ENCODE results near the gene MEGF6. TPM values are rescaled to one million over a fixed set of nuclear protein-coding genes. Genes with fewer than 3 reads are reported as not detected.
"Not testable (repeated sequence)": the region's sequence is repeated elsewhere in the genome, so short reads cannot be mapped to it uniquely, and the experiment has no call there.

MEGF6 gene
- total RNA-seq, 1 experiment from 2014 or later, result 8.1 TPM

DNA sequence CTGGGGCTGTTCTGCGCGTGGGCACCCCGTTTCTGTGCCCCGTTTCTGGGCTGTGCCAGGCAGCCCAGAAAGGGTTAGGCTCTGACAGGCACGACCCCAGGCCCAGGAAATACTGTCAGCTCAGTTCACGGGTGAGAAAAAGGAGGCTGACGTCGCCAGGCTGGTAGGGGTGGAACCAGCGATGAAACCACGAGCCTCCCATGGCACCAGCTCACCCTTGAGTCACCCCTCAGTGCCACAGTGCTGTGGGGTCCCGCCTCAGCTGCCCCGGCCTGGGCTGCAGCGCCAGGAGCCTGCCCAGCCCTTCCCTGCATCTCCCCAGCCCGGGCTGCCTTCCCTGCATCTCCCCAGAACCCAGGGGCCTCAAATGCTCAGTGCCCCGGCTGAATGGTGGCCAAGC, 11.5 kb downstream of the MEGF6 start:
- DNase-seq (ENCODE audit: low spot score), result no peak
- in situ Hi-C loops (cut with HindIII; ENCODE audit: low sequenced_read_pairs), result no loop called here

DNA sequence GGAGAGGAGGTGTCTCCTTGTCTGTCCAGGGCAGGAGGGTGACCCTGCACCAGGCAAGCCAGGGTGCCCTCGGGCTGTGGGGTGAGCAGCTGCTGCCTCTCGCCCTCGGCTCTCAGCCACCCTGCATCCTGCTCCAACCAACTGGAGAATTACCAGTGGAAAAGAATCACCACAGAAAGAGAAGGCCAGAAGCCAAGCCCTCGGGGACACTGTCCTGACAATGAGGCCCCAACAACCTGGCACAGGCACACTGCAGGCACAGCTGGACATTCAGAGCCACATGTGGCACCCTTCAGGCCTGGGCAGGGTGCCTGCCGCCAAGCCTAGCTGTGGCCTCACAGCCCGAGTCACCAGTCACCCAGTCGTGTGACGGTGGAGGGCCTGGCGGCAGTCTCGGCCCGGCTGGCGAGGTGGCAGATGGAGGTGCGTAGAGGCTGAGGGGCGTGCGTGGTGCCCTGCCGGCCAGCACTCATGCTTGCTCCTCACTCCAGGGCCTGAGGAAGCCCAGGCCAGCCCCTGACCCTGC, 12.0 kb downstream of the MEGF6 start:
- in situ Hi-C loops (cut with HindIII; ENCODE audit: low sequenced_read_pairs), result no loop called here

DNA sequence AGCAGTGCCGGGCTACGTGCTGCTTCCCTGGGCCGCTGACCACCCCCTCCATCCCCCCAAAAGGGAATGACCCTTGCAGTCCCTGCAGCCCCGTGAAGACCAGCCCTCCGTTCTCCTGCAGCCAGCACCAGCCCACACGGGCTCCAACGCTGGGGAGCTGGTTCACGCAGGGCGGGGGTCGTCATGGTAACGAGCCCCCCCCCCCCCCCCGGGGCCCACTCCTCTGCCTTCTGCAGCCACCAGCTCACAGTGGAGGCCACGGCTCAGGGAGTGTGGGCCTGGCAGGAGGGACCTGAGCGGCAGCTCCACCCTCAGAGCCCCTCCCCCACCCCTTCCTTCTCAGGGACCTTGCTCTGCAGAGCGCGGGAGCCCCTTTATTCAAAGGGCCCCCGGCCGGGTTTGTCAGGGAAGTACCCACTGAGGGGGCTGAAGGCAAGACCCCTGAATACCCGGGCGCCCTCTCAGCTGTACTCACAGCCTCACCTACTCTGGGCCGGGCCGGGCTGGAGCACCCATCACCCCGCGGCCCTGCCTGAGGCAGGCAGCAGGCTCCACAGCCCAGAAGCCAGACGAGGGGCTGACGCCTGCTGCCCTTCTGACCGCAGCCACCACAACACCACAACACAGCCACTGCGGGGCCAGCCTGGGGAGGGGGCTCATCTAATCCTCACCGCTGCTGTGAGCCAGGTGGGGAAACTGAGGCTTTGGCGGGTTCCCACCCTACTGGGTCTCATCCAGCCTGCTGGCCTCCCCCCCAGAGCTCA, 12.6 kb downstream of the MEGF6 start:
- DNase-seq (ENCODE audit: low spot score), result no peak
- in situ Hi-C loops (cut with HindIII; ENCODE audit: low sequenced_read_pairs), result no loop called here

More for the DNA sequence above, 12.0 kb downstream of the MEGF6 start:
- no peak for DNase-seq (ENCODE audit: low spot score)

DNA sequence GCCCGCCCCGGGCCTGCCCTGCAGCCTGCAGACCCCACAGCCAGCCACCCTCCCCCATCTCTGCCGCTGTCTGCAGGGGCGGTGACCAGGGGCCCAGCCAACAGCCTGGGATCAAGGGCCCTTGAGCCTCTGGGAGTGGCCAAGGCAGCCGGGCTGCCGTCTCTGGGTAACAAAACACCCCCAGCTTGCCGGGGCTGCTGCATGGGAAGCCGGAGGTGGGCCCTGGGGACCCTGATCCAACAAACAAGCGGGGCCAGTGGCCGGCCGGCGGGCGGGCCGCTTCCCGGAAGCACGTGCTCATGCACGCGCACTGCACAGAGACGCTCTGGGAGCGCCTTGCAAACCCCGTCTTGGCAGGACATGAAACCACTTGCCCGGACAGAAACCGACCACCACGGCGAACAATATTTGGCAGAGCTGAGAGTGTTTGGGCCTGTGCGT, 13.2 kb downstream of the MEGF6 start:
- in situ Hi-C loops (cut with HindIII; ENCODE audit: low sequenced_read_pairs), result no loop called here
- DNase-seq (ENCODE audit: low spot score), result no peak

DNA sequence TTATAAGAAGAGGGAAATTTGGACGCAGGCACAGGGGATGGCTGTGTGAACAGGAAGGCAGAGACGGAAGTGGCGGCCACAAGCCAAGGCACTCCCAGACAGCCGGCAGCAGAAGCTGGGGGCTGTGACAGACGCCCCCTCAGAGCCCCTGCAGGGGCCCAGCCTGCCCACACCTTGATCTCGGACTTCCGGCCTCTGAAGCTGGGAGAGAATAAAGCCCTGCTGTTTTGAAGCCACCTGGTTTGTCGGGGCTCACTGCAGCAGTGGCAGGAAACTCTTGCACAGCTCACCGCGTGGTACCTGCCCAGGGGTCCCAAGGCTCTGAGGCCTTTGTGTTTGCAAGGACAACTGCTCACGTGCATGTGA, 13.7 kb downstream of the MEGF6 start:
- in situ Hi-C loops (cut with HindIII; ENCODE audit: low sequenced_read_pairs), result no loop called here
- no peak for DNase-seq (ENCODE audit: low spot score)

DNA sequence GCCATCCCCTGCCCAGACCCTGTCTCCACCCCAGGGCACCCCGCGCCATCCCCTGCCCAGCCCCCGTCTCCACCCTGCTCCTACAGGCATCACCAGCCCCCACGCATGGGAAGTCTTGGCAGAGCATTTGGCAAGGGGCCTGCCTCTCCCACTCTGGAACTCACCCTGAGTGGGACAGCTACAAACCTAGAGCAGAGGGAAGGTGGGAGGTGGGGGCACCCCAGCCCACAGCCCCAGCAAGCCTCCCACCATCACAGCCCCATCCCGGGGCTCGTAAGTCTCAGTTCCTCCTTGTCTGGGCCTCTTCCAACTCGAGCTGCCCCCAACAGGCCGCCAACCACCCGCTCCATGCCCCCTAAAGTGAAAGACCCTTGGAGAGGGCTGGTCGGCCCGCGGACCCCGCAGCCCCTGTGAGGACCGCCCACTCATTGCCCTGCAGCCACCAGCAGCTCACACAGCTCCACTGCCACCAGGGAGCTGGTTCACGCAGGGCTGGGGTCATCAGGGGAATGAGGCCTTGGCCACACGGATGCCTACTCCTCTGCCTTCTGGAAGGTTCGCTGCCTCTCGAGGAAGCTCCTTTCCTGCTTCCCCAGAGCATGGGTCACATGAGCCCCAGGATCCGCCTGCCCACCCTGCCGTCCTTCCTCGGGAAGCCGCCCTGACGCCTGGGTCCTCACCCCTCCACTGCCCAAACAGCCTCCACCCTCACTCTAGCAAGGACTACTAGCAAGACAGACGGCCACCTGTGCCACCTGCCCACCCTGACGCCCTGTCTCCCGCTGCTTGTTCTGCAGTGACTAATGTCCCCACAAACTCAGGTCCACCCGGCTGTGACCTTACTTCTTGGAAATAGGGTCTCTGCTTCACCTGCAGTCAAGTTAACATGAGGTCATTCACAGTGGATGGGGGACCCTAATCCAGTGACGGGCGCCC, 14.4 kb downstream of the MEGF6 start:
- in situ Hi-C loops (cut with HindIII; ENCODE audit: low sequenced_read_pairs), result no loop called here
- DNase-seq (ENCODE audit: low spot score), result no peak

DNA sequence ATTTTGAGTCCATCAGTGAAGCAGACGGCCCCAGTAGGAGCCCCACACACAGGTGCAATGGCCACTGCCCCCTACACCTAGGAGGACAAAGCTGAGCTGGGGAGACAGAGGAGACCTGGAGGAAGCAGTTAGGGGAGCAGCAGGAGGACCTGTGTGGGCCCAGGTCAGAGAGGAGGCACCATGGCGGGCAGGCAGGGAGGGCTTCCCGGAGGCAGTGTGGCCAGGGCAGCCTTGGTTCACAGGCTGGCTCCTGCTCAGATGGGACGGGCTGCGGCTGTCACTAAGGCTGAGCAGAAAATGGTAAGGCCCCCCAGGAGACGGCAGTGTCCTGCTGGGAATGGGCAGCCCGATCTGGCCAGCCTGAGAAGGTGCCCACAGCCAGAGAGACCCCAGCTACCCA, 15.4 kb downstream of the MEGF6 start:
- DNase-seq (ENCODE audit: low spot score), result no peak
- in situ Hi-C loops (cut with HindIII; ENCODE audit: low sequenced_read_pairs), result no loop called here

DNA sequence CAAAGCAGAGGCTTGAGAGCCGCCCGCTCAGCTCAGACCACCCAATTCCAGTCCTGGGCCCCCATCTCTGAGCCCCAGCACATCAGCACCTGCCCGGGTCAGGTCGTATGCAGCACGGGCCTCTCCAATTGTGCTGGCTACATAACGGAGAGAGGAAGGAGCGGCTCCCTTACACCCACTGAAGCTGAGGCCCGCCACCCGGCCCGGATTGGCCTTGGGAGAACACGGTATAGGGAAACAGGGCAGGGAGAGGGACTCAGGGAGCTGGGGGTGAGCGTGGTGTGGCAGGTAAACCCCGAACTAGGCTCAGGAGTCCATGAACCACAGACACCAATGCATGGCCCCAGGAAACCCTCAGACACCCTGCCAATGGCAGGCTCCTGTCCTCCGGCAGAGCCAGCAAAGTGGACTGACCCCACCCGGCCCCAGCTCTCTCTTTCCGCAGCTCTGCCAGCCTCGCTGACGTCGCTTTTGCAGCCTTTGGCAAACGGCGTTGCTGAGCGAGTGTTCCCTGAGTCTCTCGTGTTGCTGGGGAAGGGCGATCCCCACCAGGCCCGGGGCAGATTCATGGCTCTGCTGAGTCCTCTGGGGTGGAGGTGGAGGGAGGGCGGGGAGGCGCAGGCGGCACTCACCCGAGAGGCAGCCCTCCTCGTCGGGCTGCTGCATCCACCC, 16.5 kb downstream of the MEGF6 start:
- in situ Hi-C loops (cut with HindIII; ENCODE audit: low sequenced_read_pairs), result no loop called here

DNA sequence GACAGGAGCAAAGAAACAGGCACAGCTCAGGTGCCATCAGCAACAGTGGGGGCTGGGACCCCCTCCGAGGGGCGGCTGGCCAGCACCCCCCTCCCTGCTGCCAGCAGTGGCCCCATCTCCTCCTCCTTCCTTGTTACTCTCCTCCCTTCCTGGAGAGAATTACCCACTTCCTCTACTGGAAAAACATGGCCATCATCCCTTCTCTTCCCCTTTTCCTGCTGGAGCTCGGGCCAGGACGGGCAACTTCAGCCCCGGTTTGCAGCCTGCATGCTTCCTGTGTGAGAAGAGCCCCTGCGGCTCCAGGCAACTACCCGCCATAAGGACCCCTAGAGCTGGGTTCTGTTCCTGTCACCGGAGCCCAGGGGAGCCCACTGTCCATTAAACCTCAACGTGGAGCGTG, 17.6 kb downstream of the MEGF6 start:
- DNase-seq (ENCODE audit: low spot score), result no peak
- in situ Hi-C loops (cut with HindIII; ENCODE audit: low sequenced_read_pairs), result no loop called here

More for the DNA sequence above, 16.5 kb downstream of the MEGF6 start:
- no peak for DNase-seq (ENCODE audit: low spot score)

DNA sequence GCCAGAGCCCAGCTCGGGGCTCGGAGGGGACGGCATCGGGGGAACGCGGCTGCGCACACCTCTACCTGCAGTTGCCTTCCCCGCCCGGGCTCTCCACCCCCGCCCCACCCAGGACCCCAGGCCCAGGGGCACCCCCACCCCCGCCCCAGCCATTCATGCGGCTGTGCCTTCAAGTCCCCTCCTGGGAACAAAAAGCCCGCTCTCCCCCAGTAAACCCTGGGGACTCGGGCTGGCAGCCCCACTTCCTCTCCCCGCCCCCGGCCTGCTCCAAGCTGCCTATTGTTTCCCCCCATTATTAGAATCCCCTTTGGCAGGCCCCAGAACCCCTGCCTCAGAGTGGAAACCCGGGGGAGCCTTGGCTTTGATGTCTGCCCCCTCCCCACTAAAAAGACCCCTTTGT, 18.0 kb downstream of the MEGF6 start:
- DNase-seq (ENCODE audit: low spot score), result no peak
- in situ Hi-C loops (cut with HindIII; ENCODE audit: low sequenced_read_pairs), result no loop called here

DNA sequence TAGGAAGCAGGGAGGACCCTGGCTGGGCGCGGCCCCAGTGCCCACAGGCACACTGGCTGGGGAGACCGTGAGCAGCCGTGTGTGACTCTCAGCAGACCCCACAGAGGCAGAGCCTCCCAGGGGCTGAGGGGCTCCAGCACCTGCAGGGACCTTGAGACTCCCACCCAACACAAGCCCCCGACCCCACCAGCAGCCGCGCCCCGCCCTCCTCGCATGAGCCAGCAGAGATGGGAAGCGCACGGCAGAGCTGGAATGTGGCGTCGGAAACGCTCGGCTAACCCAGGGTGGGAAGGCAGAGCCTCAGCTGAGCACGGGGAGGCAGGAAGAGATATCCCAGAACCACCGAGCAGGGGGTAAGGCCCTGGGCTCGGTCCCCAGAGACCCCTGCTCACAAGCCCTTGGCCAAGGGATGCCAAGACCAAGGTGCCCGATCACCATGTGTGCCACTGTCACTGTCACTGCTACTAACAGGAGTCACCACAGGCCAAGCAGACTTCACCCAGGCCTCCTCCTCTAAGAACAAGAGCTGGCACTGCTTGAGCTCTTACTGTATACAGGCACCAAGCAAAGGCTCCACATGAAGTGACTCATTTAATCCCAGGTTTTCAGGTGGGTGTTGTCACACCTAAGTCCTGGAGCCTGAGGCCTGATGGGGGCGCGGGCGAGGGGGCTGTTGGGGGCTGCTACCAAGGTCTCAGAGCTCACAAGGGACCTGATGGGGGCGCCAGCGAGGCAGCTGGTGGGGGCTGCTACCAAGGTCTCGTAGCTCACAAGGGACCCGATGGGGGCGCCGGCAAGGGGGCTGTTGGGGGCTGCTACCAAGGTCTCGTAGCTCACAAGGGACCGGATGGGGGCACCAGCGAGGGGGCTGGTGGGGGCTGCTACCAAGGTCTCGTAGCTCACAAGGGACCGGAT, 20.1 kb downstream of the MEGF6 start:
- in situ Hi-C loops (cut with HindIII; ENCODE audit: low sequenced_read_pairs), result no loop called here

DNA sequence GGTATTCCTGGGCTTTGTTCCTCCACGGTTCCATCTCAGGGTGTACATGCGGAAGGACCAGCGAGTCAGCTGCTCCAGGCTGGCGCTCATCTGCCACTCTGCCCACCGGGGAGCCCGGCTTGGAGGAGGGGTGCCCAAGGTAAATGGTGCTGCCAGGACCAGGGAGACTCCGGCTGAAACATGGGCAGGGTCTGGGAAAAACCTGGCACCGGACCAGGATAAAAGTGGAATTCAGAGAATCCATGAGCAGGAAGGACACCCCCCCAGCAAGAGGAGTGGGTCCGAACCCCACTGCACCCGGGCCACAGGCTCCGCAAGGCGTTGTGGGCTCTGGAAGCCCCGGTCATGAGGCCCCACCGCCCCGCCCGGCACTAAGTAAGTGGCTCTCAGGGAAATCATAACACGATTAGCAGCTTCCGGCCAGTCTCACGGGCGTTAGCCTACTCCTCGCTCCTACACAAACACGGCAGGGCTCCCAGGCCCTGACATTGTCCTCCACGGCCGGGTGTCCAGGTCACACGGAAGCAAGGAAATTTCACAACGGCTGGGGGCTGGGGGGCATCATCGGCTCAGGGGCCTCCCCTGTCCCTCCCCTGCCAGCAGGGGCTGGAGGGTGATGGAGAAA, 21.1 kb downstream of the MEGF6 start:
- no peak for DNase-seq (ENCODE audit: low spot score)

More for the DNA sequence above, 20.1 kb downstream of the MEGF6 start:
- no peak for DNase-seq (ENCODE audit: low spot score)

DNA sequence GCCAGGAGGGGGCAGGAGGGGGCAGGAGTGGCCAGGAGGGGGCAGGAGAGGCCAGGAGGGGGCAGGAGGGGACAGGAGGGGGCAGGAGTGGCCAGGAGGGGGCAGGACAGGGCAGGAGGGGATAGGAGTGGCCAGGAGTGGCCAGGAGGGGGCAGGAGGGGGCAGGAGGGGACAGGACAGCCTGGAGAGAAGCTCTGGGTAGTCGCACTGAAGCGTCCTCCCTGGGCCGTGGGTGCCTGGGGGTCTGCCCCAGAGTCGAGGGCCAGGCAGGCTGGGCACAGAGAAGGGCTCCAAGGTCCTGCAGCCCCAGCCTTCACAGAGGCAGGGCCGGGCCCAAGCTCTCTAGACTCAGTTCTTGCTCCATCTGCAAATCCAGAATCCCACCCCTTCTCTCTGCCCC, 22.9 kb downstream of the MEGF6 start:
- in situ Hi-C loops (cut with HindIII; ENCODE audit: low sequenced_read_pairs), result no loop called here
- DNase-seq (ENCODE audit: low spot score), result no peak

More for the DNA sequence above, 21.1 kb downstream of the MEGF6 start:
- in situ Hi-C loops (cut with HindIII; ENCODE audit: low sequenced_read_pairs), result no loop called here

DNA sequence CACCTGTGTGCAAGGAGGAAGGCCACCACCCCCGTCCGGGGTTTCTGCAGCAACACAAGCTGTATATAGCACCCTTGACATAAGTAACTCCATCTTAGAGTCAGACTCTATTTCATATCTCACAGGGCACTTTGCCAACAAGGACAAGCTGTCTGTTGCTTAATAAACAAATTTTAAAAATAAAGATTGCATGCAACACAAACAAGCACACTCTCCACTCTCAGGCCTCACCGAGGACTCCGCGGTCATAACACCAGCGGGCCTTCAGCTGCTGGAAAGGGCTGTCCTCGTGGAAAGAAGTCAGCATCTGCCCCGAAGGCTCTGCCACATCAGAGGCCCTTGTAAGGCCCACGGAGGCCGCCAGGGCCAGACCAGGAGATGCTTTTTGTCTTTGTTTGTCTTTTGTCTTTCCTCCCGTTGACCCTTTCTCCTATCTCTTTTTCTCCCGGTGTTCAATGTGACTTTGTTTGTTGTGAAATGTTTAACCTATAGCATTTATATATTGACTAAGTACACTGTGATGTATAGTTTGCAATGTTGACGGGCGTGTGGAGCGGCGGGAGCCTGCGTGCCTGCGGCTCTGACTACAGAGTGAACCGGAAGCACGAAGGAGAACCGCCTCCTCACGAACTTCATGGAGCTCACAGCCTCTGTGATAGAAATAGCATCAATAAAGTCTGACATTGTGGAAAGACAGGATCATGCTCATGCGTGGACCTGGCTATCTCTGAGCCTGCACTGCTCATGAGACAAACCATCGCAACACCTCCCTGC, 24.1 kb downstream of the MEGF6 start:
- DNase-seq (ENCODE audit: low spot score), result no peak
- in situ Hi-C loops (cut with HindIII; ENCODE audit: low sequenced_read_pairs), result no loop called here

DNA sequence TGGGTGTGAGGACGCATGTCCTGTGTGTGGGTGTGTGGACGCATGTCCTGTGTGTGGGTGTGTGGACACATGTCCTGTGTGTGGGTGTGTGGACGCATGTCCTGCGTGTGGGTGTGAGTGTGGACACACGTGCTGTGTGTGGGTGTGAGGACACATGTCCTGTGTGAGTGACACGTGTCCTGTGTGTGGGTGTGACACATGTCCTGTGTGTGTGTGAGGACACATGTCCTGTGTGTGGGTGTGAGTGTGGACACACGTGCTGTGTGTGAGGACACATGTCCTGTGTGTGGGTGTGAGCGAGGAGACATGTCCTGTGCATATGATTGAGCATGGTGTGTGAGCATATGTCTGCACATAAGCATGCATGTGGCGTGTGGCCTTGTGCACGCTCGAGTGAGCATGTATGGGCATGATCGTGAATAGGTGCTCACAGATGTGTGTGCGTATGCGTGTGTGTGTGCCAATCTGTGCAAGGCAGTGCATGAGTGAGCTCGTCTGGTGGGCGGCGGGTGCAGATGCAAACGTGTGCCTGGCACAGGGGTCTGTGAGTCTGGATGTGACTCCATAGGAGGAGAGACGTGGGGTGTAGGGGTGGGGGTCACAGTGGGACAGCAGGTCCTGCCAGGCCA, 25.3 kb downstream of the MEGF6 start:
- in situ Hi-C loops (cut with HindIII; ENCODE audit: low sequenced_read_pairs), result no loop called here
- DNase-seq (ENCODE audit: low spot score), result no peak

DNA sequence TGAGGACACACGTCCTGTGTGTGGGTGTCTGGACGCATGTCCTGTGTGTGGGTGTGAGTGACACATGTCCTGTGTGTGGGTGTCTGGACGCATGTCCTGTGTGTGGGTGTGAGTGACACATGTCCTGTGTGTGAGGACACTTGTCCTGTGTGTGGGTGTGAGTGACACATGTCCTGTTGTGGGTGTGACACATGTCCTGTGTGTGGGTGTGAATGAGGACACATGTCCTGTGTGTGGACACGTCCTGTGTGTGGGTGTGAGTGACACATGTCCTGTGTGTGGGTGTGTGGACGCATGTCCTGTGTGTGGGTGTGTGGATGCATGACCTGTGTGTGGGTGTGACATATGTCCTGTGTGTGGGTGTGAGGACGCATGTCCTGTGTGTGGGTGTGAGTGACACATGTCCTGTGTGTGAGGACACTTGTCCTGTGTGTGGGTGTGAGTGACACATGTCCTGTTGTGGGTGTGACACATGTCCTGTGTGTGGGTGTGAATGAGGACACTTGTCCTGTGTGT, 25.9 kb downstream of the MEGF6 start:
- DNase-seq (ENCODE audit: low spot score); in situ Hi-C loops (cut with HindIII; ENCODE audit: low sequenced_read_pairs): not testable (repeated sequence)

DNA sequence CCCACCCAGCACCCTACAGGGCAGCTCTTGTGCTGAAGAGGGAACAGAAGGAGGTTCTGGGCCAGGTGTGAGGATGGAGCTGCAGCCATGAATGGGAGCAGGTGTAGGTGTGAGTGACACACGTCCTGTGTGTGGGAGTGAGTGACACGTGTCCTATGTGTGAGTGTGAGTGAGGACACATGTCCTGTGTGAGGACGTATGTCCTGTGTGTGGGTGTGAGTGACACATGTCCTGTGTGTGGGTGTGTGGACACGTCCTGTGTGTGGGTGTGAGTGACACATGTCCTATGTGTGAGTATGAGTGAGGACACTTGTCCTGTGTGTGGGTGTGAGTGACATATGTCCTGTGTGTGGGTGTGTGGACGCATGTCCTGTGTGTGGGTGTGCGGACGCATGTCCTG, 26.4 kb downstream of the MEGF6 start:
- no peak for DNase-seq (ENCODE audit: low spot score)
- in situ Hi-C loops (cut with HindIII; ENCODE audit: low sequenced_read_pairs), result no loop called here
